ENCODE measurements around the gene KIAA1191. TPM values are rescaled to one million over a fixed set of nuclear protein-coding genes. Genes with fewer than 3 reads are reported as not detected.

KIAA1191 gene
- total RNA-seq, 1 experiment from 2014 or later = 119 TPM

GRCh38 chr5:176388003-176388443 lies 26.5 kb upstream of the KIAA1191 start:
- Histone ChIP-seq H3K36me3 (ENCODE audit: control insufficient read depth, insufficient read depth, low read length) (no peaks in the 10 kb centered on the region), H3K9me3 (no peaks in the 10 kb centered on the region)
- BruUV-seq (replicated peaks) = TSS peak; percentile 43

GRCh38 chr5:176387384-176387925 lies 25.9 kb upstream of the KIAA1191 start:
- POLR2A ChIA-PET = interaction anchor here (0.6 to 1.8 kb wide), 2 partner anchors 26 to 150 kb away, joined by 3 to 6 read pairs; partner anchors contain the start of genes KIAA1191 and RNF44
- no peaks in the 10 kb centered on the region for H3K27me3 Mint-ChIP-seq (ENCODE audit: insufficient read depth, unreplicated experiment)
- H3K36me3 Mint-ChIP-seq (ENCODE audit: insufficient read depth, unreplicated experiment) = peaks cover 85% of the 10 kb centered on the region
- Histone ChIP-seq H3K4me1 (peaks cover 4% of the 10 kb centered on the region; the same call in 1 of the 2 replicates), H3K9me3 (no peaks in the 10 kb centered on the region), H3K27me3 (replicated peaks; ENCODE audit: control insufficient read depth, insufficient read depth, low read length) (no peaks in the 10 kb centered on the region), H3K4me3 (ENCODE audit: low read depth, low read length) (peak overlapping the region; percentile 88), H3K36me3 (ENCODE audit: control insufficient read depth, insufficient read depth, low read length) (no peaks in the 10 kb centered on the region)
- H3K4me1 Mint-ChIP-seq (ENCODE audit: low read depth, unreplicated experiment) = no peaks in the 10 kb centered on the region
- no peaks in the 10 kb centered on the region for H3K9me3 Mint-ChIP-seq (ENCODE audit: unreplicated experiment)
- H3K4me3 Mint-ChIP-seq (ENCODE audit: unreplicated experiment) = peak overlapping the region; percentile 87
- no peak for TF ChIP-seq CTCF (IDR thresholded peaks at IDR 0.05; ENCODE audit: insufficient read depth in 1 of 2, low read depth in 1 of 2, low read length in 1 of 2, severe bottlenecking in 1 of 2, unreplicated experiment in 1 of 2)
- intact Hi-C loops (cut with micrococcal nuclease; ENCODE audit: unreplicated experiment) = no loop called here
- CTCF ChIA-PET = interaction anchor here (1.2 kb wide), 1 partner anchor 658 kb away, joined by 5 read pairs; no protein-coding TSS in a partner anchor
- DNase-seq = no peak
- no TSS peak for BruUV-seq (replicated peaks)
- peak overlapping the region; percentile 98 for H3K27ac Mint-ChIP-seq (ENCODE audit: unreplicated experiment)

More at GRCh38 chr5:176388003-176388443, 26.5 kb upstream of the KIAA1191 start:
- peaks cover 4% of the 10 kb centered on the region; the same call in 1 of the 2 replicates for H3K4me1 ChIP-seq
- H3K4me3 ChIP-seq (ENCODE audit: low read depth, low read length) = peak overlapping the region; percentile 88
- intact Hi-C loops (cut with micrococcal nuclease; ENCODE audit: unreplicated experiment) = loop anchor here (2.0 kb wide), 1 partner anchor 61 kb away; the partner anchor contains the start of gene FAF2
- Mint-ChIP-seq H3K36me3 (ENCODE audit: insufficient read depth, unreplicated experiment) (peaks cover 80% of the 10 kb centered on the region), H3K27me3 (ENCODE audit: insufficient read depth, unreplicated experiment) (no peaks in the 10 kb centered on the region), H3K4me1 (ENCODE audit: low read depth, unreplicated experiment) (no peaks in the 10 kb centered on the region), H3K9me3 (ENCODE audit: unreplicated experiment) (no peaks in the 10 kb centered on the region), H3K27ac (ENCODE audit: unreplicated experiment) (peak overlapping the region; percentile 98), H3K4me3 (ENCODE audit: unreplicated experiment) (peak overlapping the region; percentile 87)
- H3K27me3 ChIP-seq (replicated peaks; ENCODE audit: control insufficient read depth, insufficient read depth, low read length) = no peaks in the 10 kb centered on the region
- ChIA-PET CTCF (interaction anchor here (1.2 kb wide), 1 partner anchor 658 kb away, joined by 5 read pairs; no protein-coding TSS in a partner anchor), POLR2A (interaction anchor here (0.6 to 1.8 kb wide), 4 partner anchors 9 to 159 kb away, joined by 3 to 14 read pairs (median 4); partner anchors contain the start of genes KIAA1191 and RNF44)
- no peak for TF ChIP-seq CTCF (IDR thresholded peaks at IDR 0.05; ENCODE audit: insufficient read depth in 1 of 2, low read depth in 1 of 2, low read length in 1 of 2, severe bottlenecking in 1 of 2, unreplicated experiment in 1 of 2)
- DNase-seq = peak; percentile 54 to 63

GRCh38 chr5:176386491-176386890 lies 24.9 kb upstream of the KIAA1191 start:
- H3K9me3 Mint-ChIP-seq (ENCODE audit: unreplicated experiment) = no peaks in the 10 kb centered on the region
- H3K27ac Mint-ChIP-seq (ENCODE audit: unreplicated experiment) = no peak overlapping the region
- POLR2A ChIA-PET = no interaction called here
- Histone ChIP-seq H3K4me3 (ENCODE audit: low read depth, low read length) (no peak overlapping the region), H3K4me1 (peaks cover 4% of the 10 kb centered on the region; the same call in 1 of the 2 replicates), H3K9me3 (no peaks in the 10 kb centered on the region), H3K36me3 (ENCODE audit: control insufficient read depth, insufficient read depth, low read length) (no peaks in the 10 kb centered on the region), H3K27me3 (replicated peaks; ENCODE audit: control insufficient read depth, insufficient read depth, low read length) (no peaks in the 10 kb centered on the region)
- no peaks in the 10 kb centered on the region for H3K27me3 Mint-ChIP-seq (ENCODE audit: insufficient read depth, unreplicated experiment)
- intact Hi-C loops (cut with micrococcal nuclease; ENCODE audit: unreplicated experiment) = no loop called here
- H3K36me3 Mint-ChIP-seq (ENCODE audit: insufficient read depth, unreplicated experiment) = peaks cover 90% of the 10 kb centered on the region
- no peak for TF ChIP-seq CTCF (IDR thresholded peaks at IDR 0.05; ENCODE audit: insufficient read depth in 1 of 2, low read depth in 1 of 2, low read length in 1 of 2, severe bottlenecking in 1 of 2, unreplicated experiment in 1 of 2)
- CTCF ChIA-PET = no interaction called here
- no peak for DNase-seq
- H3K4me3 Mint-ChIP-seq (ENCODE audit: unreplicated experiment) = peak overlapping the region; percentile 87
- BruUV-seq (replicated peaks) = no TSS peak
- no peaks in the 10 kb centered on the region for H3K4me1 Mint-ChIP-seq (ENCODE audit: low read depth, unreplicated experiment)

Data from Caco-2 (cell line).